Kidney (tissue), 14 donors: ENCODE measurements around the gene CFAP100. TPM values are rescaled to one million over a fixed set of nuclear protein-coding genes. Genes with fewer than 3 reads are reported as not detected.

Experiments used
- DNase-seq, 5 donors: peaks; one replicate each; pipeline ENCODE4 v3.0.0-alpha.2; 2013 to 2020
- FAIRE-seq: peaks from 2 replicates; lab custom pipeline; 2012; peaks lifted over from hg19 to GRCh38; lab: Jason Lieb, UNC
- H3K27ac ChIP-seq, 2 donors: one replicate each; pipeline ENCODE4 v1.7.0; 2013; ENCODE audit warnings: low read depth in 2 of 2, low read length in 2 of 2, inconsistent platforms in 1 of 2
- H3K27me3 ChIP-seq: one replicate; pipeline ENCODE4 v1.7.1; 2013; ENCODE audit warnings: low read length, inconsistent platforms; ENCODE audit not compliant: control insufficient read depth, insufficient read depth
- H3K36me3 ChIP-seq, 3 donors: one replicate each; pipeline versions ENCODE4 v1.7.0 to v1.7.1; 2013; ENCODE audit warnings: low read length in 3 of 3, control low read depth in 1 of 3, inconsistent platforms in 1 of 3; ENCODE audit not compliant: insufficient read depth in 3 of 3, control insufficient read depth in 2 of 3
- H3K4me1 ChIP-seq, 3 donors: one replicate each; pipeline versions ENCODE4 v1.7.0 to v1.7.1; 2013; ENCODE audit warnings: low read length in 3 of 3, inconsistent platforms in 1 of 3, low read depth in 1 of 3; ENCODE audit not compliant: control insufficient read depth in 2 of 3, insufficient read depth in 2 of 3
- H3K4me3 ChIP-seq, 3 donors: one replicate each; pipeline versions ENCODE4 v1.7.0 to v1.8.1; 2013; ENCODE audit warnings: low read length in 3 of 3, control low read depth in 1 of 3, inconsistent platforms in 1 of 3
- H3K9ac ChIP-seq, 3 donors: one replicate each; pipeline versions ENCODE4 v1.7.0 to v1.7.1; 2013; ENCODE audit warnings: low read length in 3 of 3, control low read depth in 1 of 3, inconsistent platforms in 1 of 3
- H3K9me3 ChIP-seq, 3 donors: one replicate each; pipeline versions ENCODE4 v1.7.0 to v1.7.1; 2013; ENCODE audit warnings: low read length in 3 of 3, control low read depth in 1 of 3, inconsistent platforms in 1 of 3; ENCODE audit not compliant: control insufficient read depth in 2 of 3, insufficient read depth in 1 of 3
- CTCF ChIP-seq: IDR thresholded peaks from 3 replicates; pipeline ENCODE4 v1.5.1; 2012; ENCODE audit warnings: mild to moderate bottlenecking, moderate library complexity, borderline replicate concordance; ENCODE audit not compliant: insufficient read depth; ENCODE audit errors: extremely low read depth
- intact Hi-C: fragments of 100-400 bp; cut with DNase I; formaldehyde crosslinking; loops from one replicate; pipeline ENCODE4 v1.11.1; 2022
- polyA plus RNA-seq: library from polyadenylated mRNA; stranded (reverse); fragments of 350-450 nt; fragmentation: Illumina TruSeq; extraction: RNeasy Lipid Tissue Mini Kit (QIAGEN cat#74804); gene quantifications from one replicate; pipeline ENCODE4 v1.2.3, GENCODE V29; 2014; ENCODE audit warnings: low read depth, low replicate concordance; ENCODE audit not compliant: insufficient read depth
- total RNA-seq: library from RNA; stranded (reverse); fragmentation: NEBNext Ultra II Directional; extraction: Animal tissue kit (Norgen Biotek cat#: 25700); gene quantifications from one replicate; pipeline ENCODE4 v1.2.1, GENCODE V29; 2021
- donor health status: control.
- donor health status: control.
- donor health status: control.
- donor health status: control.
- donor health status: control.
- donor health status: DM: yes; HTN: yes; CAD: no.
- donor health status: Normal renal cell carcinoma (clear cell type).

CFAP100 gene
- total and polyA plus RNA-seq, 2 donors from 2014 or later, result 0.60 TPM; not detected in 1

- H3K36me3 ChIP-seq, result no peaks in the 10 kb centered on the region
- H3K9ac ChIP-seq, result no peak overlapping the region
- H3K4me3 ChIP-seq, result no peak overlapping the region
- DNase-seq, result no peak
- no peaks in the 10 kb centered on the region for H3K27me3 ChIP-seq
- H3K9me3 ChIP-seq, result peaks cover 0 to 12% (median 4%) of the 10 kb centered on the region in 3 donors
- H3K27ac ChIP-seq, result no peak overlapping the region
- intact Hi-C loops, result no loop called here
- no peaks in the 10 kb centered on the region for H3K4me1 ChIP-seq
- no peak for TF ChIP-seq CTCF
- no peak for FAIRE-seq
These were observed 27.9 kb downstream of the CFAP100 start for GRCh38 chr3:126422571-126423091.

DNA sequence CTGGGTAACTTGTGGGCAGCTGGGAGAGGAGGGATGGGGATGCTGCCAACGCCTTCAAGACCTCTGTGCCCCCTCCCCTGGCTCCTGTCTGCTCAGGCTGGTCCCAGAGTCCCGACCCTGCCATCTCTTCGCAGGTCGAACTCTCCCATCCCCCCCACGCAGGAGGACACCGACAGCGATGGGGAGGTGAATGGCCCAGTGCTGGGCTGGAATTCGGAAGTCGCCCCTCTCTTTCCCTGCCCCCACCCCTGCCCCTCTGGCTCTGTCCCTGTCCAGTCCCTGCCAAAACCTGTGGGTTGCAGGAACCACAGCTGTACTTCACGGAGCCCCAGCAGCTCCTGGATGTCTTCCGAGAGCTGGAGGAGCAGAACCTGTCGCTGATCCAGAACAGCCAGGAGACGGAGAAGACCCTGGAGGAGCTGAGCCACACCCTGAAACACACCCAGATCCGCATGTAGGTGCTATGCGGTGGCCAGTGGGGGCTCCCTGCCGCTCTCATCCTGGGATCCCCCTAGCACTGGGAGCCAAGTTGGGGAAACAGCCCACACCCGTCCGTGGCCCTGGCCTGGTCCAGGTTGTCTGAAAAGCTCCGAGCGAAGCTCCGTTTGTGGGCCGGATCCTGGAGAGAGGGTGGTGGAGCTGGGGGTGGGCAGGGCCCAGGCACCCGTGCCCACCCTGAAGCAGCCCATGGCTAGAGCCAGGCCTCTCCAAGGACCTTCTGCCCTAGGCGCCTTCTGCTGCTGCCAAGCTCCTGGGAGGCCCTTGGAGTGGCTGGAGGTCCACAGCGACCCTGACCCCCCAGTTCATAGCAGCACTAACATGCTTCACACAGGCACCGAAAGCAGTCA lies 28.7 kb downstream of the CFAP100 start:
- TF ChIP-seq CTCF, result no peak
- intact Hi-C loops, result no loop called here
- Histone ChIP-seq H3K27me3 (no peaks in the 10 kb centered on the region), H3K4me3 (no peak overlapping the region), H3K9me3 (peaks cover 0 to 18% (median 6%) of the 10 kb centered on the region in 3 donors), H3K4me1 (no peaks in the 10 kb centered on the region), H3K27ac (no peak overlapping the region), H3K9ac (no peak overlapping the region), H3K36me3 (no peaks in the 10 kb centered on the region)
- no peak for FAIRE-seq
- no peak for DNase-seq

GRCh38 chr3:126424039-126424717 lies 29.5 kb downstream of the CFAP100 start:
- no peak for FAIRE-seq
- Histone ChIP-seq H3K36me3 (no peaks in the 10 kb centered on the region), H3K9me3 (peaks cover 0 to 19% (median 6%) of the 10 kb centered on the region in 3 donors), H3K27ac (no peak overlapping the region), H3K4me1 (no peaks in the 10 kb centered on the region), H3K9ac (no peak overlapping the region), H3K4me3 (no peak overlapping the region), H3K27me3 (no peaks in the 10 kb centered on the region)
- no peak for TF ChIP-seq CTCF
- intact Hi-C loops, result no loop called here
- DNase-seq, result no peak
